ENCODE measurements around the gene TMEM123. TPM values are rescaled to one million over a fixed set of nuclear protein-coding genes. Genes with fewer than 3 reads are reported as not detected.
"Not testable (repeated sequence)": the region's sequence is repeated elsewhere in the genome, so short reads cannot be mapped to it uniquely, and the experiment has no call there.

TMEM123 gene
- total RNA-seq, 1 experiment from 2014 or later, result 263 TPM

GRCh38 chr11:102435688-102436087, 16.9 kb downstream of the TMEM123 start:
- DNase-seq (ENCODE audit: low read depth in 1 of 2, low spot score in 2 of 2), result no peak

GRCh38 chr11:102433571-102433970, 19.0 kb downstream of the TMEM123 start:
- H3K9me3 ChIP-seq (replicated peaks); H3K27ac ChIP-seq; DNase-seq (ENCODE audit: low read depth in 1 of 2, low spot score in 2 of 2); H3K27me3 ChIP-seq (replicated peaks); H3K4me3 ChIP-seq: not testable (repeated sequence)
- Histone ChIP-seq H3K4me1 (replicated peaks) (peaks cover 31% of the 10 kb centered on the region), H3K36me3 (peaks cover 48% of the 10 kb centered on the region)

More at GRCh38 chr11:102435688-102436087, 16.9 kb downstream of the TMEM123 start:
- no peak overlapping the region for H3K4me3 ChIP-seq
- H3K9me3 ChIP-seq (replicated peaks), result no peaks in the 10 kb centered on the region
- H3K27me3 ChIP-seq (replicated peaks), result no peaks in the 10 kb centered on the region
- peaks cover 48% of the 10 kb centered on the region for H3K36me3 ChIP-seq
- no peak overlapping the region for H3K27ac ChIP-seq
- H3K4me1 ChIP-seq (replicated peaks), result peaks cover 43% of the 10 kb centered on the region

- not testable (repeated sequence) for H3K4me3 ChIP-seq; H3K27me3 ChIP-seq (replicated peaks); DNase-seq (ENCODE audit: low read depth in 1 of 2, low spot score in 2 of 2); H3K9me3 ChIP-seq (replicated peaks); H3K27ac ChIP-seq
- Histone ChIP-seq H3K36me3 (peaks cover 38% of the 10 kb centered on the region), H3K4me1 (replicated peaks) (peaks cover 20% of the 10 kb centered on the region)
Observed at GRCh38 chr11:102432560-102432959, 20.0 kb downstream of the TMEM123 start.

GRCh38 chr11:102431404-102431803, 21.2 kb downstream of the TMEM123 start:
- Histone ChIP-seq H3K27ac (no peak overlapping the region), H3K4me3 (no peak overlapping the region), H3K4me1 (replicated peaks) (peaks cover 9% of the 10 kb centered on the region), H3K27me3 (replicated peaks) (no peaks in the 10 kb centered on the region), H3K9me3 (replicated peaks) (no peaks in the 10 kb centered on the region), H3K36me3 (peaks cover 33% of the 10 kb centered on the region)
- DNase-seq (ENCODE audit: low read depth in 1 of 2, low spot score in 2 of 2), result no peak

GRCh38 chr11:102430158-102430836, 22.3 kb downstream of the TMEM123 start:
- no peak for DNase-seq (ENCODE audit: low read depth in 1 of 2, low spot score in 2 of 2)
- Histone ChIP-seq H3K9me3 (replicated peaks) (no peaks in the 10 kb centered on the region), H3K4me3 (no peak overlapping the region), H3K36me3 (peaks cover 26% of the 10 kb centered on the region), H3K27me3 (replicated peaks) (no peaks in the 10 kb centered on the region), H3K27ac (no peak overlapping the region), H3K4me1 (replicated peaks) (peaks cover under 1% of the 10 kb centered on the region; the same call in 1 of the 2 replicates)

GRCh38 chr11:102429691-102430090, 22.9 kb downstream of the TMEM123 start:
- no peaks in the 10 kb centered on the region for H3K27me3 ChIP-seq (replicated peaks)
- H3K4me1 ChIP-seq (replicated peaks), result no peaks in the 10 kb centered on the region
- no peak overlapping the region for H3K4me3 ChIP-seq
- DNase-seq (ENCODE audit: low read depth in 1 of 2, low spot score in 2 of 2), result no peak
- no peaks in the 10 kb centered on the region for H3K9me3 ChIP-seq (replicated peaks)
- H3K36me3 ChIP-seq, result peaks cover 24% of the 10 kb centered on the region
- no peak overlapping the region for H3K27ac ChIP-seq

GRCh38 chr11:102429226-102429625, 23.3 kb downstream of the TMEM123 start:
- H3K4me3 ChIP-seq, result no peak overlapping the region
- no peaks in the 10 kb centered on the region for H3K4me1 ChIP-seq (replicated peaks)
- peaks cover 24% of the 10 kb centered on the region for H3K36me3 ChIP-seq
- no peaks in the 10 kb centered on the region for H3K27me3 ChIP-seq (replicated peaks)
- DNase-seq (ENCODE audit: low read depth in 1 of 2, low spot score in 2 of 2), result no peak
- H3K9me3 ChIP-seq (replicated peaks), result no peaks in the 10 kb centered on the region
- no peak overlapping the region for H3K27ac ChIP-seq

- H3K27ac ChIP-seq, result no peak overlapping the region
- no peak for DNase-seq (ENCODE audit: low read depth in 1 of 2, low spot score in 2 of 2)
Observed at GRCh38 chr11:102428696-102429095, 23.9 kb downstream of the TMEM123 start.

GRCh38 chr11:102427068-102427467, 25.5 kb downstream of the TMEM123 start:
- H3K27me3 ChIP-seq (replicated peaks), result no peaks in the 10 kb centered on the region
- H3K9me3 ChIP-seq (replicated peaks), result no peaks in the 10 kb centered on the region
- H3K4me1 ChIP-seq (replicated peaks), result no peaks in the 10 kb centered on the region
- no peak overlapping the region for H3K27ac ChIP-seq
- H3K4me3 ChIP-seq, result no peak overlapping the region
- no peak for DNase-seq (ENCODE audit: low read depth in 1 of 2, low spot score in 2 of 2)
- peaks cover 6% of the 10 kb centered on the region for H3K36me3 ChIP-seq

More at GRCh38 chr11:102428696-102429095, 23.9 kb downstream of the TMEM123 start:
- Histone ChIP-seq H3K4me1 (replicated peaks) (no peaks in the 10 kb centered on the region), H3K9me3 (replicated peaks) (no peaks in the 10 kb centered on the region), H3K4me3 (no peak overlapping the region), H3K27me3 (replicated peaks) (no peaks in the 10 kb centered on the region), H3K36me3 (peaks cover 19% of the 10 kb centered on the region)

GRCh38 chr11:102426570-102426969, 26.0 kb downstream of the TMEM123 start:
- Histone ChIP-seq H3K27ac (no peak overlapping the region), H3K36me3 (peaks cover 3% of the 10 kb centered on the region; the same call in 1 of the 2 replicates), H3K4me3 (no peak overlapping the region), H3K27me3 (replicated peaks) (no peaks in the 10 kb centered on the region), H3K4me1 (replicated peaks) (no peaks in the 10 kb centered on the region), H3K9me3 (replicated peaks) (no peaks in the 10 kb centered on the region)
- DNase-seq (ENCODE audit: low read depth in 1 of 2, low spot score in 2 of 2), result no peak

GRCh38 chr11:102426000-102426399, 26.6 kb downstream of the TMEM123 start:
- no peaks in the 10 kb centered on the region for H3K4me1 ChIP-seq (replicated peaks)
- H3K9me3 ChIP-seq (replicated peaks), result no peaks in the 10 kb centered on the region
- H3K27ac ChIP-seq, result no peak overlapping the region
- H3K36me3 ChIP-seq, result no peaks in the 10 kb centered on the region
- no peak for DNase-seq (ENCODE audit: low read depth in 1 of 2, low spot score in 2 of 2)
- H3K27me3 ChIP-seq (replicated peaks), result no peaks in the 10 kb centered on the region
- no peak overlapping the region for H3K4me3 ChIP-seq

GRCh38 chr11:102423936-102424335, 28.6 kb downstream of the TMEM123 start:
- Histone ChIP-seq H3K36me3 (peaks cover 3% of the 10 kb centered on the region; the same call in 1 of the 2 replicates), H3K27ac (no peak overlapping the region), H3K4me3 (no peak overlapping the region), H3K9me3 (replicated peaks) (no peaks in the 10 kb centered on the region), H3K27me3 (replicated peaks) (no peaks in the 10 kb centered on the region), H3K4me1 (replicated peaks) (no peaks in the 10 kb centered on the region)
- no peak for DNase-seq (ENCODE audit: low read depth in 1 of 2, low spot score in 2 of 2)

GRCh38 chr11:102422817-102423712, 29.5 kb downstream of the TMEM123 start:
- no peaks in the 10 kb centered on the region for H3K9me3 ChIP-seq (replicated peaks)
- no peak overlapping the region for H3K4me3 ChIP-seq
- DNase-seq (ENCODE audit: low read depth in 1 of 2, low spot score in 2 of 2), result no peak
- no peaks in the 10 kb centered on the region for H3K27me3 ChIP-seq (replicated peaks)
- H3K4me1 ChIP-seq (replicated peaks), result no peaks in the 10 kb centered on the region
- H3K27ac ChIP-seq, result no peak overlapping the region
- peaks cover 4% of the 10 kb centered on the region; the same call in 1 of the 2 replicates for H3K36me3 ChIP-seq

- Histone ChIP-seq H3K27me3 (replicated peaks) (no peaks in the 10 kb centered on the region), H3K36me3 (peaks cover 4% of the 10 kb centered on the region; the same call in 1 of the 2 replicates), H3K27ac (no peak overlapping the region), H3K9me3 (replicated peaks) (no peaks in the 10 kb centered on the region), H3K4me3 (no peak overlapping the region), H3K4me1 (replicated peaks) (no peaks in the 10 kb centered on the region)
- DNase-seq (ENCODE audit: low read depth in 1 of 2, low spot score in 2 of 2), result no peak
Observed at GRCh38 chr11:102421261-102421660, 31.3 kb downstream of the TMEM123 start.
